NB4 (cell line): ENCODE results near the gene ARL4D.

Source experiments
- CTCF ChIP-seq: IDR thresholded peaks from one replicate; pipeline ENCODE4 v1.5.1; 2012; ENCODE audit warnings: low read depth, low read length
- POLR2A ChIP-seq: IDR thresholded peaks from 2 replicates; pipeline ENCODE4 v1.6.1; 2011; ENCODE audit warnings: mild to moderate bottlenecking; ENCODE audit not compliant: insufficient read length; ENCODE audit errors: extremely low read depth

GRCh38 chr17:43366891-43367736 is 31.7 kb upstream of the ARL4D start:
- no peak for TF ChIP-seq POLR2A
- no peak for TF ChIP-seq CTCF
